GM19324 (cell line): ENCODE measurements around the gene ACOT11.

Source experiments
- ATAC-seq: cut with Tn5 transposase; IDR thresholded peaks from one replicate; pipeline ENCODE4 v1.9.1; 2021; ENCODE audit warnings: mild to moderate bottlenecking, moderate library complexity; ENCODE audit not compliant: unreplicated experiment, low FRiP score

The ACOT11 gene

DNA sequence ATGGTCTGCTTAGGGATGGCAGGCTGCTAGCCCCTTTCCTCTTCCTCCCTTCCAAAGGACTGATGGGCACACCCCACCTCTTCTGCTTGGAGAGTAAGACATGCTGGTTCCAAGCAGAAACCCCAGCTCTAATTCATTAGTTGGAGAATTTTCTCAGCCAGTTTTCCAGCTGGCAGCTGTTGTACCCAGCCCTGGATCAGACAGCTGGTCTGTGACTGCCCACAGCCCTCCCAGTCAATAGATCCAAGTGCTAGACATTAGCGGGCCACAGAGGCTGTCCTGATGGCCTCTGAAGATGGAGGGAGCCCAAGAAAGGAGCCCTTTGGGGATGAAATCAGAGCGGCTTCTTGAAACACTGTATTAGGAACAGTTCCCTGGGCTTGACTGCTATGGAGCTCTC is 35.8 kb downstream of the ACOT11 start:
- no peak for ATAC-seq

DNA sequence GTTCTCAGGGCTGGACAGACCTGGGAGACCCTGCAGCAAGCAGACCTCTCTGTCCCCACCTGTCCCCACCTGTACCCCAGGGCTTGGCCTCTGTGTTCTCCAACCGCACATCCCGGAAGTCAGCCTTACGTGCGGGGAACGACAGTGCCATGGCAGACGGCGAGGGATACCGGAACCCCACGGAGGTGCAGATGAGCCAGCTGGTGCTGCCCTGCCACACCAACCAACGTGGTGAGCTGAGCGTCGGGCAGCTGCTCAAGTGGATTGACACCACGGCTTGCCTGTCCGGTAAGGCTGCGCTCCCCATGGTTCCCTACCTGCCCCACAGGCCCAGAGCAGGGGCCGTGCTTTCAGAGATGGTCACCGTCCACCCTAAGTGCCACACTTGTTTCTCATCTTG is 36.5 kb downstream of the ACOT11 start:
- ATAC-seq: no peak

DNA sequence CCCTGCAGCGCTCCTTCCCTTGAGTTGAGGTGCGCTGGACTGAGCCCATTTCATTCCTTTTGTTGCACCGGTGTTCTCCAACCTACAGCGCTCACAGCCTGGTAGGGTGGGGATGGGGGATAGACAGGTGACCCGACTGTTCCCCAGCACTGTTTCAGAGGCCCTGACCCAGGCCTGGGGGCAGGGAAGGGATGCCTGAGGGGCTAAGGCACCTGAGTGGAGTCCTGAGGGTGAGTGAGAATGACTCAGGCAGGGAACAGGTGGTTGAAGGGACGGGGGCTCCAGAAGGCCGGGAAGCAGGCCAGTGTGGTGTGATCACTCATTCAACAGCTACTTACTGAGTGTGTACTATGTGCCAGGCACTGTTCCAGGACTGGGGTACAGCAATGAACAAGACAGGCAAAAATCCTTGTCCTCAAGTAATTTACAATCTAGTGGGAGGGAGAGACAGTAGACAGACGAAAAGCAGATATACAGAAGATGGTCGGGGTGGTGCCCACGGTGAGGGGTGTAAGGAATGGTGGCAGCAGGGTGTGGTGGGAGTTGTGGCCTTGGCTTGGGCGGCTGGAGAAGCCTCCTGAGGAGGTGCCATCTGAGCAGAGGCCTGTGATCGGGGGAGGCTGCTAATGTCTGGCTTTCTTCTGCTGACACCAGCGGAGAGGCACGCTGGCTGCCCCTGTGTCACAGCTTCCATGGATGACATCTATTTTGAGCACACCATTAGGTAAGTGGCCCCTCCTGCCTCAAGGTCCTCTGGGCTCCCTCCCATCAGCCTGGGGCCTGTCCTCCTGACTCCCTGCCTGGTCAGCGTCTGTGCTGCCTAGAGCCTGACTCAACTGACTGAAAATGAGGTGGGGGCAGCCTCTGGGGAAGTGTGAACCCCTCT is 37.4 kb downstream of the ACOT11 start:
- no peak for ATAC-seq

DNA sequence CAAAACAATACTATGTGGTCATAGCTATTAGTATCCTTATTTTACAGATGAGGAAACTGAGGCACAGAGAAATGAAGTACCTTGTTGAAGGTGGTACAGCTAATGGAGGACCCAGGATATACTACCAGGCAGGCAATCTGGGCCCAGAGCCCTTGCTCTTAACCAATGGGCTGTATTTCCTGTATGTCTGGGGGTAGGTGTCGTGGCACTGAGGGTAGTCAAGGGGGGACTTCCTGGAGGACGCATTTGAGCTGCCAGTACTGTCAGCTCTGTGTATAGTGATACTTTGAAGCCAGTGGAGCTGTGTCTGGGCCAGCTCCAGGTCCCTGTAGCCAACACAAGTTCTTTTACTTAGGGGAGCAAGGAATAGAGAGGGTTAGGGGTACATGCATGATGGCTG is 40.3 kb downstream of the ACOT11 start:
- ATAC-seq: no peak

DNA sequence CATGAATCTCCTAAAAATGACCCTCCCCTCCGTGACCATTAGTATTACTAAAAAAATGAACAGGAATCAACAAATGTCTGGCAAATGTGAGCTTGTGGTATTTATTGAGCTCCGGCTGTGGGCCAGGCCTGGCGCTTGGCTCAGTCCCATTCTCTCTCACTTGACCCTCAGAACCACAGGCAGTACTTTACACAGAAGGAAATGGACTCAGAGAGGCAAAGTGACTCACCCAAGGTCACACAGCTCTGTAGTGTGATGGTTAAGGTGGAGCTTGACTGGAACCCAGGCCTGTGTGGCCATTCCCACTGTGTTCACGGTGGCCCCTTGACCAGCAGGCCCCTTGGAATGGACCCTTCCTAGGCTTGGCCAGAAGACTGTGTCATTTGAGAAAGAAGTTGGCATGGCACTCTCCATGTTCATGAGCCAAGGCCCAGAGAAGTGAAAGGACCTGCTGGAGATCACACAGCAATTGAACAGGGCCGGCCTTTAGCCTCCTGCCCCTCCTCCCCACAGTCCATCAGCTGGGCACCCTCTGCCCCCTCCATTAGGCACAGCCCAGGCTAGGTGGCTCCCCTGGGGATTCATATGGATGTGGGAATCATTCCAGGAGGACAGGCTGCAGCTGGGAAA is 43.2 kb downstream of the ACOT11 start:
- ATAC-seq: no peak

DNA sequence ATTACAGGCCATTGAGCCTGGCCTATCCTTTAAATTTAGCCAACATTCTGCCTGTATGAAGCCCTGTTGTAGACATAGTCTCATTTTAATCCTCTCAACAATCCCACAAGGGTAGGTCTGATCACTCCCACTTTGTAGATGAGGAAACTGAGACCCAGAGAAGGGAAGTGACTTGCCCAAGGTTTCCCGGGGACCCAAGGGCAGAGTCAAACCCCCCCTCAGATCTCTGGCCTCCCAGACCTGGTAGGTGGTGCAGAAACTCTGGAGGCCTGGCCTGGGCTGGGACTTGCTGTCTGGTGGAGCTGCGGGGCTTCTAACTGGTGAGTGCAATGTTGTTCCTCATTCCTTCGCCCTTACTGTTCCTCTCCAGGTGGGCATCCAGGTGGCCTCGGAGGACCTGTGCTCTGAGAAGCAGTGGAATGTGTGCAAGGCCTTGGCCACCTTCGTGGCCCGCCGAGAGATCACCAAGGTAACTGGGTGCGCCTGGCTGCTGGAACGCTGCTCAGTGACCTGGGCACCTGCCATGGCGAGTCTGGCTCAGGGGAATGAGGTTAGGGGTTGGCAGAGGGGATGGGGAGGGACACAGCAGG is 45.6 kb downstream of the ACOT11 start:
- no peak for ATAC-seq

DNA sequence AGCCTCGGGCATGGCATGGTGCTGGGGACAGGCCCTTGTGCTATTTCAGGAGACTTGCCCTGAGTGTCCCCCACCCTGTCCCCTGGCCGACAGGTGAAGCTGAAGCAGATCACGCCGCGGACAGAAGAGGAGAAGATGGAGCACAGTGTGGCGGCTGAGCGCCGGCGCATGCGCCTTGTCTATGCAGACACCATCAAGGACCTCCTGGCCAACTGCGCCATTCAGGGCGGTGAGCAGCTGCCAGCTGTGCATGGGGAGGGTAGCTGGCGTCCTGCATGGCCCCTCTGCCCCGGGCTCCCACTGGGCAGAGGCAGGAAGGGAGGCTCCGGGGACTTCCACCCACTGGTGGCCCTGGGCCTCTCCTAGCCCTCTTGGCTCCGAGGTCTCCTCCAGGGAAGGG is 46.4 kb downstream of the ACOT11 start:
- no peak for ATAC-seq

DNA sequence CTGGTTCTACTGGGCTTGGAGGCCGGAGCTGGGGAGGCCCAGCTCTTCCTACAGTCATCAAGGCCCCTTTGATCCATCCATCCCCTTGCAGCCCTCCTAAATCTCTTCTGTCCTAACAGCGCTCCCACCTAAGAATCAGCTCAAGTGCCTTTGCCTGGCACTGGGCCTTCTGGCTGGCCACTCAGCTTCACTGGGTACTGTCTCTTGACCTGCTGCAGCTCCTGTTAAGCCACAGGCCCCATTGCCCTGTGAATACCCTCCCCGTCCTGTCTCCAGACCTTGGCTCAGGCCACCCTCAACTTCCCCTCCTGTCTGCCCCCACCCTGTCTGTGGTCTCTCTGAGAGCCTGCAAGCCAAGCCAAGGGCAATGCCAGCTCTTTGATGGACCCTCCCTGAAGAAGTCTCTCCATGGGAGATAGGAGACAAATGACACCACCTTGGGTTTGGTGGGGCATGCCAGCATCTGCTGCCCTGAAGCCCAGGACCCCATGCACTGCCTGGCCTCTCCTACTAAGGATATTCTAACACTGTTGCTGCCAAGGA is 48.0 kb downstream of the ACOT11 start:
- ATAC-seq: no peak

DNA sequence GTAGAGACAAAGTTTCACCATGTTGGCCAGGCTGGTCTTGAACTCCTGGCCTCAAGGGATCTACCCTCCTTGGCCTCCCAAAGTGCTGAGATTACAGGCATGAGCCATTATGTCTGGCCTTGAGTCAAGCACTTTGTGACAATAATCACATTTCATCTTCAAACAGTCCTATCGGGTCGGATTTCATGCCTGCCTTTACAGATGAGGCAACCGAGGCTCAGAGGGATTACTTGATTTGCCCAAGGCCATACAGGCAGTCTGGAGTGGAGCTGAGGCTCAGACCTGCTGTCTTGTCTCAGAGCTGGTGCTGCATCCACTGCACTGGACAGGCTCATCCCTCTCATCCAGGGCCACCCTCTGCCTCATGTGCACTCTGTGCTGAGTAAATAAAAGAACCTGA is 48.7 kb downstream of the ACOT11 start:
- ATAC-seq: no peak

DNA sequence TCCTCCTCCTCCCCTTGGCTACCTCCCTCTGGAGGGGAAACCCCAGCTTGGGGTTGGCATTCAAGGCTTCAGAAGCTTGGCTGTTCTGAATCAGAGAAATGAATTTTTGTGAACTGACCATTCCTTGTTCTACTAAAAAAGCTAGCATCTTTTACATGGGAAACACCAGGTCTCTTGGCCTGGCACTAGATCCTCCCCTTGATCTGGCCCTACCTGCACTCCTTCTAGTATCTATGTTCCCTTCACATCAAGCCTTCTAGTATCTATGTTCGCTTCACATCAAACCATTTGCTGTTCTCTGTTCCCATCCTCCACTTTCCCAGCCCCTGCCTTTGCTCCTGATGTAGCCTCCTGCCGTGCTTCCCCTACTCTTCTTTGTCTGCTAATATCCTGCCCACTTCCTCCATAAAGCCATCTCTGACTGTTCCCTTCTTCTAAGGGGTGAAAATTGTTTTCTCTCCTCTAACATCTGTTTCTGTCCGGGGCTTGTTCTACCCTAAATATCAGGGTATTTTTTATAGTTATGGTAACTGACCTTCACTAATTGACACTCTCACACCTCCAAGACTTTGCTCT is 49.5 kb downstream of the ACOT11 start:
- ATAC-seq: no peak

DNA sequence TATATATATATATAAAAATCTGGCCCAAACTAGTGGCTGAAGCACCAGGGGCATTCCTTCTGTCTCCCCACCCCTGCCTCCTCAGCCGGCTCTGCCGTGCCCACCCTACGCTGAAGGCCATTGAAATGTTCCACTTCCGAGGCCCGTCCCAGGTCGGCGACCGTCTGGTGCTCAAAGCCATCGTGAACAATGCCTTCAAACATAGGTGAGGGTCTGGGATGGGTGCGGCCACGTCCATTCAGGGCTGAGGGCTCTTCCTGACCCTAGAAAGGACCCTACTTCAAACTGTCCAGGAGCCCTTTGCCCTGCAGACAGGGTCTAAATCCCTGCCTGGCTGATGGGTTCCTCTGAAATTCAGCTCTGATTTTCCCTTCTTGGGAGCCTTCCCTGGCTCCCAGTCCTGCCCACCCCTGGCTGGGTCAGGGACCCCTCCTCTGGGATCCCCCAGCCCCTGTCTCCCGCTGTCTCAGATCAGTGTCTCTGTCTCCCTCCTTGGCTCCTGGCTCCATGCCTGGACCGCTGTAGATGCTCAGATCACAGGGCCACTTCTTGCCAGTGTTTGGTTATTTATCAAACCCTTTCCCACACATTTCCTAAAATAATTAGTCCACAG is 51.3 kb downstream of the ACOT11 start:
- no peak for ATAC-seq

DNA sequence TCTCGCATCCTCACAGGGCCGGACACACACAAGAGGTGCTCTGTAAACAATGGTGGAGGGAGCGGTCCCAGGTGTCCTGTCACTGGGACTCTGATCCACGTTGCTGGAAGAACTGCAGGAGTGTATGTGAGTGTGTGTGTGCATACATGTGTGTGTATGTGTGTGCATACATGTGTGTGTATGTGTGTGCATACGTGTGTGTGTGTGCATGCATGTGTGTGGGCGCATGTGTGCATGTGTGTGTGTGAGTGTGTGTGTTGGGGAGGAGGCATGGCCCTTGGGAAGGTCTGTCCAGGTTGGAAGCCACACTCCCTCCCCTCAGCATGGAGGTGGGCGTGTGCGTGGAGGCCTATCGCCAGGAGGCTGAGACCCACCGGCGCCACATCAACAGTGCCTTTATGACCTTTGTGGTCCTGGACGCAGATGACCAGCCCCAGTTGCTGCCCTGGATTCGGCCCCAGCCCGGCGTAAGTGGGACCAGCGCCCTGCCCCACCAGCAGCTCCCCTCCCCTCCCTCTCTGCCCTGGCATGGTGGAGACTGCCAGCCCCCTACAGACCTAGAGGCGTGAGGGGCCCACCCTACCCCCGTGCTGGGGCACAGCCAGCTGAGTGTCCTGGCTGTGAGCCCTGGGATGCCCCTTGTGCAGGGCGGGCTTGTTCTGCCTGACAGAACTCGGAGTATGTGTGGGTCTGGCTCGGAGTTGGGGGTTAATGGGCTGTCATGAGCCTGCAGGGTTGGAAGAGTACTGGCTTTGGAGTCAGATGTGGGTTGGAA is 53.1 kb downstream of the ACOT11 start:
- ATAC-seq: no peak

DNA sequence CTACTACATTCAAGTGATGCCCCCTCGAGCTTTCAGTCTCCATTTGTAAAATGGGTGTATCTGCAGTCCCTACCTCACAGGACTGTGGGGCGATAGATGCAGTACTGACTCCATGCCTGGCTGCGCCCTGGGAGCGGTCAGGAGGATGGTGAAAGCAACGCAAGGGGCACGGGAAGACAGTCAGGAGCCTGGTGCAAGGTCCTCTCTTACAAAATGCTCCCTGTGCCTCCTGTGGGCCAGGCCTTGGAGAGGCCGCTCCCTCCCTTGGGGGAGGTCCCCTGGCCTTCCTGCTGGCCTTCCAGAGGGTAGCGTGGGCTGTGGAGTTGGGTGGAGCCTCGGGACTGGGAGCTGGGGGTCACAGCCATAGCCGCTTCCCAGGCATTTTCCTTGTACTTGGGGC is 53.7 kb downstream of the ACOT11 start:
- ATAC-seq: no peak

DNA sequence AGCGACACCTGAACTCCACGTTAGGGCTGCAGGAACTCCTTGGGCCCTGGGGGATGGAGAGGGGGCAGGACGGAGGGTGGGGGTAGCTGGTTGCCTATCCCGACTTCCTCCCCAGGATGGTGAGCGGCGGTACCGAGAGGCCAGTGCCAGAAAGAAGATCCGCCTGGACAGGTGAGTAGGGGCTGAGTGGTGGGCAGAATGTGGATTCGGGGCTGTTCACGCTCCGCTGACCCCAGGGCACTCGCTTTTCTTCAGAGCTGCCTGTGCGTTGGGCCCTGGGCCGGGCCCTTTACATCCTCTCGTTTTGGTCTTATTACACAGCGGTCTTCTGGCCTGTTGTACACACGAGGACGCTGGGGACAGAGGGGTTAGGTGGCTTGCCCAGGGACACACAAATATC is 54.5 kb downstream of the ACOT11 start:
- no peak for ATAC-seq

DNA sequence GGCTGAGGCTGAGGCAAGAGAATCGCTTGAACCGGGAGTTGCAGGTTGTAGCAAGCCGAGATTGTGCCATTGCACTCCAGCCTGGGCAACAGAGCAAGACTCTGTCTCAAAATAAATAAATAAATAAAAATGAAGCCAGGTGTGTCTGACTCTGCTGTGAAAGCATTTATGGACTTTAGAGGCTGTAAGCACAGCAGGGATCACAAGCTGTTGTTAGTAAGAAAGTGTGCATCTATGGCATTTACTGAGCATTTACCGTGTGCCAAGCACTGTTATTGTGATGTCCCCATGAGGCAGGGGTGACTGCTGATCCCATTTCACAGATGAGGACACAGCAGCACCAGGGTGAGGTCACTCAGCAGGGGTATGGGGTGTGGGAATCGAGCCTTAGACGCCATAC is 55.2 kb downstream of the ACOT11 start:
- no peak for ATAC-seq

DNA sequence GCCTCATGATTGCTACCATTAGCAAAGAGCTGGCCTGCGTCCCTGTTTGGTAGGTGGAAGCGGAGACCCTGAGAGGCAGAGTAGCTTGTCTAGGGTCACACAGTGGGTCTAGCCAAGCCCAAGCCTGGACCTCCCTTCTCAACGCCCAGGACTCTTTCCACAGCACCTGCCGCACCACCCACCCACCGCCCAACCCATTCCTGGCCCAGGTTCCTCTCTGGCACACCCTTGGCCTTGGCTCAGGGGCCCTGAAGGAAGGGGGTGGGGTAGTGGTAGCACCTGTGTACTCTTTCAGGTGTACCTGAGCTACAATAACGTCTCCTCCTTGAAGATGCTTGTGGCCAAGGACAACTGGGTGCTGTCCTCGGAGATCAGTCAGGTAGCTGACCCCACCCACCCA is 56.0 kb downstream of the ACOT11 start:
- ATAC-seq: no peak

DNA sequence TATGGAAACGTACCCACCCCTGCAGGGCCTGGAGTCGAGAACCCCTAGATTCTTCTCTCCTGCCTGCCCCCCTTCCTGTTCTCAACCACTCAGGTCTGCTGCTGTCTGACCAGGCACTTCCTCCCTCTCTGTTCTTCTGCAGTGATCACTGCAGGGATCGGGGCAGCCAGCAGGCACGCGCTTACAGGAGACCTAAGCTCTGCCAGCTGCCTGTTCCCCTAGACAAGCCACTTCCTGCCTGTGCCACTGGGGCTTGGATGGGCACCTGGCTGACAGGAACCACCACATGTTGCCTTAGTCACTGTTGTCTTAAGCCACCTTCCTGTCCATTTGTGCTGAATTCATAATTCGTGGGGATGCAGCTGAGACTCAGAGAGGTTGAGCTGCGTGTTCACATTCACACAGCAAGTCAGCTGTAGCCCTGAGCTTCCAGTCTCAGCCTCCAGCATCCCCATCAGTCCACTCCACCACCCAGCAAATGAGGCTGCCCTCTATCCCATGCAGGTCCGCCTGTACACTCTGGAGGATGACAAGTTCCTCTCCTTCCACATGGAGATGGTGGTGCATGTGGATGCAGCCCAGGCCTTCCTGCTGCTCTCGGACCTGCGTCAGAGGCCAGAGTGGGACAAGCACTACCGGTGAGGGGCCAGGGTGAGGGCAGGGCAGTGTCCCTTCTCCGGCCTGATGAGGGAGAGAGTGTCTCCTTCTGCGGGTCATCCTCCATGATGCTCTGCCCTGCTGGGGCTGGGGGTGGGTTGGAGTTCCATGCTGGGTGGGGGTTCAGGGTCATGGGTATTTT is 56.7 kb downstream of the ACOT11 start:
- no peak for ATAC-seq

DNA sequence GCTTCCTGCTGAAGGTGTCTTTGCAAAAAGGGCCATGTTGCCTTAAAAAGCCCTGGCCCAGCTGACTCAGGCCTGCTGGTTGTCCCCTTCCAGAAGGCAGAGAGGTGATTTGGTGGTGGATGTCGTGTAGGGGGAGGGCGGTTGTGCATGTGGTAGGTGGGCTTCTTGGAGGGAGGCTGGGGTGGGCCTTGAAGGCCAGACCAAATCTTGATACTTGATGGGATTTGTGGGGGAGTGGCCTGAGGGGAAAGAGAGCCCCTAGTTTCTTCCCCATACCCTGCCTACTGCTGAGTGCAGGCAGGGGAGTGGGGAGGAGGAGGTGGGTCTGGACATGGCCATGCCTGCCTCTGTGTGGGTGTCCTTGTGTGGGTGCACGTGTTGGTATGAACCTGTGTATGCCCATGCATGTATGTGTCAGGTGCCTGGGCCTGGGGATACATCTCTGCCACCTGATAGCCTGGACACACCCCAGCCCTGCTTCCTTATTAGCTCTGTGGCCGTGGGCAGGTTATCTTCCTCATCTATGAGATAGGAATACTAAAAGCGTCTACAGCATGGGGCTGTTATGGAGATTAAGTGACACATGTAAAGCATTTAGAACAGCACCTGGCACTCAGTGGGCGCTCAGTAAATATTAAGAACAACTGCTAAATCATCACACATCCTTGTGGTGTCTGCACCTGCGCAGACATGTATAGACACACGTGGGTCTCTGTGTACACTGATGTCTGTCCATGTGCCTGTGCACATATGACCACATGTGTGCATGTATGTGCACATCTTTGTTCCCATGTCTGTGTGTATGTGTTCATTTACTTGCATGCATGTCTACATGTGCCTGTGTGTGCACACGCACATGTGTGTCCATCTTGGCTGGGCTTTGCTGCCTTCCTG is 58.3 kb downstream of the ACOT11 start:
- ATAC-seq: no peak
